CD4-positive, alpha-beta T cell treated with Interleukin-15 for 4 hours (primary cell): ENCODE measurements around the gene AP5Z1.
A peak's percentile ranks its signal among the peaks of the same experiment; 100 is the strongest.

ENCODE experiments used
- DNase-seq: peaks from one replicate; pipeline ENCODE4 v3.0.0-alpha.2; 2020; ENCODE audit warnings: low spot score

AP5Z1 gene, protein sequence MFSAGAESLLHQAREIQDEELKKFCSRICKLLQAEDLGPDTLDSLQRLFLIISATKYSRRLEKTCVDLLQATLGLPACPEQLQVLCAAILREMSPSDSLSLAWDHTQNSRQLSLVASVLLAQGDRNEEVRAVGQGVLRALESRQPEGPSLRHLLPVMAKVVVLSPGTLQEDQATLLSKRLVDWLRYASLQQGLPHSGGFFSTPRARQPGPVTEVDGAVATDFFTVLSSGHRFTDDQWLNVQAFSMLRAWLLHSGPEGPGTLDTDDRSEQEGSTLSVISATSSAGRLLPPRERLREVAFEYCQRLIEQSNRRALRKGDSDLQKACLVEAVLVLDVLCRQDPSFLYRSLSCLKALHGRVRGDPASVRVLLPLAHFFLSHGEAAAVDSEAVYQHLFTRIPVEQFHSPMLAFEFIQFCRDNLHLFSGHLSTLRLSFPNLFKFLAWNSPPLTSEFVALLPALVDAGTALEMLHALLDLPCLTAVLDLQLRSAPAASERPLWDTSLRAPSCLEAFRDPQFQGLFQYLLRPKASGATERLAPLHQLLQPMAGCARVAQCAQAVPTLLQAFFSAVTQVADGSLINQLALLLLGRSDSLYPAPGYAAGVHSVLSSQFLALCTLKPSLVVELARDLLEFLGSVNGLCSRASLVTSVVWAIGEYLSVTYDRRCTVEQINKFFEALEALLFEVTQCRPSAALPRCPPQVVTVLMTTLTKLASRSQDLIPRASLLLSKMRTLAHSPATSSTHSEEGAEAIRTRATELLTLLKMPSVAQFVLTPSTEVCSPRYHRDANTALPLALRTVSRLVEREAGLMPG

DNA sequence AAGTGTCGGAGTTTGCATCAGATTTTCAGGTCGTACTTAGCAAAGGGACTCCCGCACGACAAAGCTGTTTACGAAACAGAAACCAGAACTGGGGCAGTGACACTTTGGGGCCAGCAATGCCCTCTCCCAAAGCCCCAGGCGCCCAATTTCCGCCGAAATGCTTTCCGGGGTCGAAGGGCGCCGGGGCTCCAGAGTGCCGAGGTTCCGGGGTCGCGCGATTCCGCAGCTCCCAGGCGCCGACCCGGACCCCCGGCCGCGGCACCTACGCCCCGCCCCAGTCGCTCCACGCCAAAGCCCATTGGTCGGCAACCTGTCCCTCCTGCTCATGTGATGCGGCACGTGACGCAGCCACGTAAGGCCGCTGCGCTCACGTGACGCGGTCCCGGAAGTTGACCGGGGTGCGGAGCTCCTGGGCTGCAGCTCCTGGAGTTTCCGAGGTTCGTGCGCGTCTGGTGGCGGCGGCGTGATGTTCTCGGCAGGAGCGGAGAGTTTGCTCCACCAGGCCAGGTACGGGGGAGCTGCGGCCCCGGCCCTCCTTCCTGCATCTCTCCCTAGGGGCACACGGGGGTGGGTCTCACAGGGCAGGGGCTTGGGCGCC is at the start of gene AP5Z1:
Gene AP5Z1 (plus strand): TSS at position 374 of the 598 bp plus-strand sequence. CDS start 93 bp downstream, at position 467.
- peak; percentile 95 for DNase-seq

DNA sequence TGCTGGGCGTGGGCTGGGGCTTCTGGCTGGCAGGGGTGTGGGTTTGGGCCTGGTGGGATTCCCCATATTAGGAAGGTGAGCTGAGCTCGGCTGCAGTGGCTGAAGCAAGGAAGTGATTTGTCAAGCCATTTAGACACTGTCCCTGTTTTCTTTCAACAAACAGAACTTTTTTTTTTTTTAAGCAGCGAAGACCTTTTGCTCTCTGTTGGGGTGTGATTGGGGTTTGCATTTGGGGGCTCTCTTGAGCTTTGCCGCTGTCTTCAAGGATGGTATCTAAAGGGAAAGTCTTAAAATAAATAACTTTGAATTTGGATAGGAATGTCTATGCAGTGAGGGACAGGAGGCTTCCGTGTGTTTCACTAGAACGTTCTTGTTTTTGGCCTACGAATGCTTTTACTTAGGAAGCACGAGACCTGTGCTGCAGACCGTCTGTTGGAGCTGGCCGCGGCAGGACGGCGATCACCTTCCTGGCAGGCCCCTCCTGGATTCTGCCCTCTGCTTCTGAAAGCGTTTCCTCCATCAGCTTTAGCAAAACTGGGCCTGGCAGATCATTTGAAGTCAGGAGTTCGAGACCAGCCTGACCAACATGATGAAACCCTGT is 49.5 kb upstream of the AP5Z1 start:
- no peak for DNase-seq

GRCh38 chr7:4726566-4726965 is 48.9 kb upstream of the AP5Z1 start:
- DNase-seq, result no peak

GRCh38 chr7:4727914-4728705 is 47.3 kb upstream of the AP5Z1 start:
- DNase-seq, result no peak

DNA sequence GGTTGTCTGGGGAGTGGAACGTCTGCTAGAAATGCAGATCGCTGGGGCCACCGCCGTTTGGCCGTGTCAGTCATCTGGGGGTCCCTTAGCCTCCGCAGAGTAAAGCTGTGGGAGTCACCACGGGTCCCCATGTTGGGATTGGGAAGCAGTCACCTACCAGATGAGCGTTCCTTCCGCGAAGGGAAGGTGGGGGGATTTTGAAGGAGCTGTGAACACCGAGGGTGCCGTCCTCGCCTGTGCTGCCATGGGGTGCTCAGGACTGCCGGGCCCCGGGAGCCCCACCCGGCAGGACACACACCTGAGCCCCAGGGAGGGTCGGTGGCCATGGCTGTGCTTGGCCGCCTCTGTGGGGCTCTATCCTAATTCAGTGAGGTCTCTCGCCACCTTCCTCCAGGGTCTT is 46.2 kb upstream of the AP5Z1 start:
- no peak for DNase-seq

DNA sequence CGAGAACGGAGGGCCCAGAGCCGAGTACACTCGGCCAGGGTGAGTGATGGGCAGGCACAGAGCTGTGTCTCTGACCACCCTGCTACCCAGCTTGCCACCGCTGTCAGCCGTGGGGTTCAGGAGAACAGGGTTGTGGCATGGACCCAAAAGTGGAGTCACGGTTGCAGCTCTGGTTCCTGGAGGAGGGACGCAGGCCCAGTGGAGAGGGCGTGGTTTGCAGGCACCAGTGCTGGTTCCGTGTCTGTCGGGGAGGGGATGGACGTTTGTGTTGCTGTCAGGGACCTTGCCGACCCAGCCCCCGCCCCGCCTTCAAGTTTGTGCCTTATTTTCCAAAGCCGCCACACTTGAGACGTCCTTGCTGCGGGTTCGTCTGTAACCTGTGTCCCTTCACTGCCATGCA is 45.1 kb upstream of the AP5Z1 start:
- DNase-seq, result no peak

GRCh38 chr7:4730971-4731370 is 44.5 kb upstream of the AP5Z1 start:
- DNase-seq, result no peak

DNA sequence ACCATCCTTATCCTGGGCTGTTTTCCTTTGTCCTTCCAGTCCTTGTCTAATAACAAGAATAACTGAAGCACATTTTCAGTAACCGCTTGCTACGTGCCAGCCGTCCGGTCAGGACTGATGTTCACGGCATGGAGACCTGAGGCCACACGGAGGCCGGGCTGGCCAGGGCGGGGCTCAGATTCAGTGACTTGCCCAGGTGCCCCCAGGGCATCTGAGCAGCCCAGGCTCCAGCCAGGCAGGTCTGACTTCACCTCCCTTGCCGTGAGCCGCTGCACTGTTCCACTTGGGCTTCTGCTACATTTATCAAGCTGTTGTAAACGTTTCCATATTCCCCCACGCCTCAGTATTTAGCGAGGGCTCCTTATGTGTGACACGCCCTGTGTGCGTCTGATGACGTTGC is 43.6 kb upstream of the AP5Z1 start:
- no peak for DNase-seq

DNA sequence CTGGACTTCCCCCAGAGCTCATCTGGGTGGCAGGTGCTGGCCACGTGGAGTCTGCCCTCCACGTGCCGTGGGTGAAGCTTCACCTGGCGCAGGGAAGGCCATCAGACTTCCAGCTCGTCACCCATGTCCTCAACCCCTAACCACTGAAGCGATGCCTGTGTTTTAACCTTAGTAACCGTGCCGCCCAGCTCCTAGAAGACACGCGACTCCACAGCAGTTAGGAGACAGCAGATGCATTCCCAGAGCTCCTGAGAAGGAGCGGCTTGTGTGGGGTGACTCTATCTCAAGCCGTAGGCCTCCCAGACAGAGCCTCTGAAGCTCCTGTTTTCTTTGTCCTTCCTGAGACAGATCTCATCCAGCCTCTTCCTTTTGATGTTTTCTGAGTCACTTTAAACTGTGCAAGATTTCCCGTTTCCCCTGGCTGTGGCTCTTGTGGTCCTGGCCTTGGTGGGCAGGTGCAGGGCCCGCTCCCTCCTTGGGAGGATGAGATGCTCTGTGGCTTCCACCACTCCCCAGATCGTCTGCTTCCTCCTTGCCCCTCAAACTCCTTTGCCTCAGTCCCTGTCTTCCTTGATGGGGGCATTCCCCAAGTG is 41.4 kb upstream of the AP5Z1 start:
- DNase-seq, result no peak

DNA sequence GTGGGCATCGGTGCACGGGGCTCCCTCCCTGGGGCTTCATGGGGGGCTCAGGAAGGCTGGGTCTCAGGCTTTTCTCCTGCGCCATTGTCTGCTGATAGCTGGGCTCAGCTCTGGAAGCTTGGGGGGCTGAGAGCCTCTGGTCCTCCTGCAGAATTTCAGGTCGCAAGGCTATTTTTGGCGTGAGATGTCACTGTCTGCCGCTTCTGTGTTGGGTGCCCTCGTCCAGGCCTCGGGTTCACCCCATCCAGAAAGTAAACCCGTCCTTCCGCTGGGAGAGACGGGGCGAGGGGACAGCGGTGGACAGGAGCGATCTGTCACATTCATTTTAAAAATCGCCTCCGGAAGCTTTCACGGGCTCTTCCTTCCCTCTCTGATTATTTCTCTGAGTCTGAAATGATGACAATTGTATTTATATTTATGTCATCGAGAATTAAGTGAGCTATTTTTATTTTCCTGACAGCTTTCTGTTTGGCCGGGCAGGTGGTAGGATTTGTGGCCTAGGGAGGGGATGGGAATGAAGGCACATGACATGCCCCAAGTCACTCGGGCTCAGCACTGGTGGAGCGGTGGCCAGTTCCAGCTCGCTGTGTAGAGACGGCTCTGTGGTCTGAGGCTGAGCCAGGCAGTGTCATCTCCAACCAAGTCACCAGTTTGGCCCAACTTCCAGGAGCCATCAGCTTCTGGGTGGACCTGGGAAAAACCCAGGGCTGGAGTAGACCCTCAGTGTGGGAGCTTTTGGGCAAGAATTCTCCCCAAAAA is 40.7 kb upstream of the AP5Z1 start:
- DNase-seq, result no peak

DNA sequence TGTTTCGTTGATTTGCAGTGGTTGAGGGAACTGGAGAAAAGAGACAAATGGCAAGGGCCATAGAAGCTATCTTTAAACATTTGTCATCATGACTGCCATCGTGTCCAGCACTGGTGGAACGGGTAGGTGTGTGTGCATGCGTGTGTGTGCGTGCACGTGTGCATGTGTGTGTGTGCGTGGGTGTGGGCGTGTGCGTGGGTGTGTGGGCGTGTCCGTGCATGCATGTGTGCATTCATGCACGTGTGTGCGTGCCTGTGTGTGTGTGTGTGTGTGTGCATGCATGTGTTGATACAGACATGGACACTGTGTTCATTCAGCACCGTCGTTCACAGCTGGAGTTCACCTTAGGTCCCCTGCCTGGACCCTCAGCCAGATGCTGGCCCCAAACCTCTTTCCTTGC is 38.1 kb upstream of the AP5Z1 start:
- no peak for DNase-seq

DNA sequence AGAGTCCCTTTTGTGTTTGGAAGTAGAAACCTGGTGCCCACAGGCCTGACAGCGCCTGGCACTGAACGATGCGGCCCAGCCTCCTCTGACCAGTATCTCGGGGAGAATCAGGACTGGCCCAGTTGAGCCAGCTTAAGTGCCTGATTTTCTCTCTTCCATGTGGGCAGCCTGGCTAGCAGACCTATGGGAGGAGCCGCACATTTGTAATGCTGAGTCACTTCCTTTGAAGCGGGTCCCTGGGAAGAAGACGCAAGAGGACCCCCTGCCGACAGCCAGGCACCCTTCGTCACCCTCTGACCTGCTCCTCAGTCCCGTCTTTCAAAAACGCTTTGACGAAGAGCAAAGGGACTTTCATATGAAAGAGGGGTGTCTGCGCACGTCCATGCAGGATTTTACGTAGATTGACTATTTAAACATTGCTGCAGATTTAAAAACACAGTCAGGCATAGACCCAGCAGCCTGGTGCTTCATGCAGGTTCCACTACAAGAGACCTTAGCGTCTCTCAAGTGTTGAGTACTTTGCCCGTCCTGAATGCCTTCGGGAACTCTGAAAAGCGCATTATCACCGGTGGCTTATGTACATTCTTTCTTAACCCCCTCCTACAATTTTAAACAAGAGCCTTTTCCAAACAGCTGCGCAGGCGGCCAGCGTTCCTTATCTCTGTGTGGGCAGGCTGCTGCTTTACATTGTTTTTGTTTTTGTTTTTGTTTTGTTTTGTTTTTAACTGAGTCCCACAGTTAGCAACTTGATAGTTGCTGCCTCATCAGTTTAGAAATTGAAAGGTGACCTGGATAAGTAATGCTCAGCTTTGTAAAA is 36.5 kb upstream of the AP5Z1 start:
- no peak for DNase-seq

- peak; percentile 37 for DNase-seq
Measured at GRCh38 chr7:4739528-4739992, 35.9 kb upstream of the AP5Z1 start.

GRCh38 chr7:4740796-4741195 is 34.6 kb upstream of the AP5Z1 start:
- DNase-seq, result no peak

GRCh38 chr7:4742051-4742573 is 33.3 kb upstream of the AP5Z1 start:
- no peak for DNase-seq

- no peak for DNase-seq
Measured at GRCh38 chr7:4742852-4743251, 32.6 kb upstream of the AP5Z1 start.

GRCh38 chr7:4744391-4745264 is 30.8 kb upstream of the AP5Z1 start:
- DNase-seq, result peak; percentile 72

GRCh38 chr7:4745265-4745919 is 30.0 kb upstream of the AP5Z1 start:
- no peak for DNase-seq
